Measurements from ENCODE around the gene NXT1. TPM values are rescaled to one million over a fixed set of nuclear protein-coding genes. Genes with fewer than 3 reads are reported as not detected.

The NXT1 gene
- total RNA-seq, 2 experiments from 2014 or later, result 33.7 to 76.5 TPM

- no peak overlapping the region for H3K4me2 ChIP-seq (ENCODE audit: low read length)
- no peak overlapping the region for H3K4me3 ChIP-seq (ENCODE audit: low read depth, low read length, poor library complexity, severe bottlenecking)
- intact Hi-C loops (cut with micrococcal nuclease; ENCODE audit: unreplicated experiment), result no loop called here
- H2AFZ ChIP-seq (ENCODE audit: low read length), result no peak overlapping the region
- BruUV-seq (replicated peaks), result no TSS peak
- H3K36me3 ChIP-seq (ENCODE audit: insufficient read depth, low read length), result peaks cover 51% of the 10 kb centered on the region
- POLR2A ChIA-PET, result no interaction called here
- DNase-seq (ENCODE audit: low spot score), result no peak
- CTCF ChIA-PET (ENCODE audit: unreplicated experiment), result interaction anchor here (0.5 kb wide), 1 partner anchor 53 kb away, joined by 3 read pairs; no protein-coding TSS in a partner anchor
- no peaks in the 10 kb centered on the region for H3K79me2 ChIP-seq (ENCODE audit: insufficient read depth, low read depth, low read length)
- H4K20me1 ChIP-seq (ENCODE audit: insufficient read depth, low read length), result no peaks in the 10 kb centered on the region
- no peaks in the 10 kb centered on the region for H3K9me3 ChIP-seq (ENCODE audit: low read length)
- H3K9me2 ChIP-seq (ENCODE audit: insufficient read depth, low read length), result no peaks in the 10 kb centered on the region
- H3K27ac ChIP-seq (ENCODE audit: low read depth, low read length, poor library complexity, severe bottlenecking), result no peak overlapping the region
- TF ChIP-seq EZH2phosphoT487 (IDR thresholded peaks at IDR 0.05; ENCODE audit: borderline replicate concordance, low read depth, low read length) (no peak), CTCF (conservative IDR thresholded peaks at IDR 0.05; ENCODE audit: low read length) (no peak)
- H3K4me1 ChIP-seq (ENCODE audit: insufficient read depth, low read length, poor library complexity, severe bottlenecking), result peaks cover 32% of the 10 kb centered on the region
Measured at GRCh38 chr20:23393996-23394775, 43.6 kb downstream of the NXT1 start.

- H3K9me2 ChIP-seq (ENCODE audit: insufficient read depth, low read length), result no peaks in the 10 kb centered on the region
- no TSS peak for BruUV-seq (replicated peaks)
- no peaks in the 10 kb centered on the region for H4K20me1 ChIP-seq (ENCODE audit: insufficient read depth, low read length)
- H3K4me1 ChIP-seq (ENCODE audit: insufficient read depth, low read length, poor library complexity, severe bottlenecking), result peaks cover 10% of the 10 kb centered on the region
- ChIA-PET CTCF (ENCODE audit: unreplicated experiment) (no interaction called here), POLR2A (interaction anchor here (0.6 kb wide), 1 partner anchor 11 kb away, joined by 3 read pairs; no protein-coding TSS in a partner anchor)
- no peak overlapping the region for H3K4me2 ChIP-seq (ENCODE audit: low read length)
- H2AFZ ChIP-seq (ENCODE audit: low read length), result no peak overlapping the region
- H3K36me3 ChIP-seq (ENCODE audit: insufficient read depth, low read length), result peaks cover 44% of the 10 kb centered on the region
- intact Hi-C loops (cut with micrococcal nuclease; ENCODE audit: unreplicated experiment), result no loop called here
- DNase-seq (ENCODE audit: low spot score), result no peak
- H3K79me2 ChIP-seq (ENCODE audit: insufficient read depth, low read depth, low read length), result no peaks in the 10 kb centered on the region
- no peak overlapping the region for H3K27ac ChIP-seq (ENCODE audit: low read depth, low read length, poor library complexity, severe bottlenecking)
- H3K9me3 ChIP-seq (ENCODE audit: low read length), result no peaks in the 10 kb centered on the region
- no peak overlapping the region for H3K4me3 ChIP-seq (ENCODE audit: low read depth, low read length, poor library complexity, severe bottlenecking)
- TF ChIP-seq EZH2phosphoT487 (IDR thresholded peaks at IDR 0.05; ENCODE audit: borderline replicate concordance, low read depth, low read length), result no peak
- TF ChIP-seq CTCF (conservative IDR thresholded peaks at IDR 0.05; ENCODE audit: low read length), result no peak
Measured at GRCh38 chr20:23396950-23397627, 46.5 kb downstream of the NXT1 start.

GRCh38 chr20:23397961-23398360 lies 47.4 kb downstream of the NXT1 start:
- no peak for TF ChIP-seq CTCF (conservative IDR thresholded peaks at IDR 0.05; ENCODE audit: low read length)
- no peak for TF ChIP-seq EZH2phosphoT487 (IDR thresholded peaks at IDR 0.05; ENCODE audit: borderline replicate concordance, low read depth, low read length)
- Histone ChIP-seq H3K4me2 (ENCODE audit: low read length) (no peak overlapping the region), H4K20me1 (ENCODE audit: insufficient read depth, low read length) (no peaks in the 10 kb centered on the region), H3K4me3 (ENCODE audit: low read depth, low read length, poor library complexity, severe bottlenecking) (no peak overlapping the region), H3K36me3 (ENCODE audit: insufficient read depth, low read length) (peaks cover 43% of the 10 kb centered on the region), H3K79me2 (ENCODE audit: insufficient read depth, low read depth, low read length) (no peaks in the 10 kb centered on the region), H3K27ac (ENCODE audit: low read depth, low read length, poor library complexity, severe bottlenecking) (no peak overlapping the region), H3K4me1 (ENCODE audit: insufficient read depth, low read length, poor library complexity, severe bottlenecking) (peaks cover under 1% of the 10 kb centered on the region), H3K9me2 (ENCODE audit: insufficient read depth, low read length) (no peaks in the 10 kb centered on the region), H3K9me3 (ENCODE audit: low read length) (no peaks in the 10 kb centered on the region), H2AFZ (ENCODE audit: low read length) (no peak overlapping the region)
- CTCF ChIA-PET (ENCODE audit: unreplicated experiment), result no interaction called here
- POLR2A ChIA-PET, result no interaction called here
- DNase-seq (ENCODE audit: low spot score), result no peak
- no TSS peak for BruUV-seq (replicated peaks)
- intact Hi-C loops (cut with micrococcal nuclease; ENCODE audit: unreplicated experiment), result no loop called here
